Measurements from ENCODE around the gene PDE3A. TPM values are rescaled to one million over a fixed set of nuclear protein-coding genes. Genes with fewer than 3 reads are reported as not detected.
"Not testable (repeated sequence)": the region's sequence is repeated elsewhere in the genome, so short reads cannot be mapped to it uniquely, and the experiment has no call there.

Gene PDE3A
- total RNA-seq: 1 to 10 TPM; 4.4 to 5.3 (median 4.9) TPM

DNA sequence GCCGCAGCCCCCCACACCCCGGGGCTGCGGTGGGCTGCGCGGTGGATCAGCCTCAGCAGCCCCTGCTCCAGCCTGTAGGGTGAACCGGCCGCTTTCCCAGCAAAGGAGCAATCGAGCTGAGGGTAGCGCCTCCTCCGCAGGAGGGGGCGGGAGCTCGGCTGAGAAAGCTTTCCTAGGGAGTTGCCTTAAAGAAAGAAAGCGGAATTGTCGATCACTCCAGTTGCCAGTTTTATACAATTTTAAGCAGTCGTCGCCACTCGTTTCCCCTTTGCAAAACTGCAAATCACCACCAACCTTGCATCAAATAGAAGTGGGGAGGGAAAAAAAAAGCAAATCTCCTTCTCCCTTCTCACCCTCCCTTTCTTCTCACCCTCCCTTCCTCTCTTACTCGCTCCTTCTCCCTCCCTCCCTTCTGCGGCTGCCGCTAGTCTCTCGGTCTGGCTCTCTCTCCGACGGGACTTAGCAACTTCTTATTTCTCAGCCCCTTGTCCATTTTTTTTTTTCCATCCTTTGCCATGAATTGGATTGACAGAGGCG lies at the start of gene PDE3A:
PDE3A (plus strand) TSS at position 424 of the 537 bp plus-strand sequence. CDS start 748 bp downstream, outside the sequence.
- intact Hi-C loops (cut with DNase I; ENCODE audit: low total_unique reads): loop anchor here (1.0 to 5.0 kb wide), 3 partner anchors 47 to 235 kb away; no protein-coding TSS in a partner anchor
- peak; percentile 31 to 38 for DNase-seq
- Histone ChIP-seq H3K4me1 (peaks cover 0 to 3% of the 10 kb centered on the region in 2 donors), H3K4me3 (peak within 1 kb of the TSS; percentile 69 to 75 (median 72)), H3K27ac (peak within 1 kb of the TSS; percentile 66 to 84 (median 76)), H3K27me3 (no peaks in the 10 kb centered on the region), H3K9me3 (no peaks in the 10 kb centered on the region), H3K36me3 (no peaks in the 10 kb centered on the region)
- peak; percentile 63 to 66 for ATAC-seq
- in situ Hi-C loops (cut with MboI; ENCODE audit: low sequenced_read_pairs in 4 of 4): loop anchor here in 1 of 4 donors (25.0 kb wide), 2 partner anchors 456 to 631 kb away; no protein-coding TSS in a partner anchor
- TF ChIP-seq CTCF (IDR thresholded peaks at IDR 0.05 in 4 of 5, conservative IDR thresholded peaks at IDR 0.05 in 1 of 5) (peak in 2 of 5 experiments; percentile 7 to 21), POLR2A (IDR thresholded peaks at IDR 0.05) (peak in 1 of 2 donors; percentile 5)

DNA sequence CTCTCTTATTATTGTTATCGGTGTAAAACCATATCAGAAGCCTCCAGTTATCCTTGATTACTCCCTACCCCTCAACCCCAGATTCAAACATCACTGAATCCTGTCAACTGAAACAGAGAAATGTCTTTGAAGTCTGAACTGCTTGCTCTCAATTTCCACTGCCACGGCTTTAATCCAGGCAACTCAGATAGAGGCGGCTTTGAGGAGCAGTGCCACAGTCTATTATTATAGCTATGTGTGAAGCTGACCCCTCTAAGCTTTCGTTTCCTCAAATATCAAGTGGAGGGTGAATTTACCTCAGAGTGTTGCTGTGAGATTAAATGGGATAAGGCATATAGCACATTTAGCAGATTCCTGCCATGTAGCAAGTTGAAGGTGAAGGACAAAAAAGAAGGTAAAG lies 49.0 kb upstream of the PDE3A start:
- no peak for TF ChIP-seq CTCF (IDR thresholded peaks at IDR 0.05 in 4 of 5, conservative IDR thresholded peaks at IDR 0.05 in 1 of 5)
- no peak for TF ChIP-seq POLR2A (IDR thresholded peaks at IDR 0.05)
- ATAC-seq: peak in 1 of 2 donors; percentile 58
- Histone ChIP-seq H3K27me3 (no peaks in the 10 kb centered on the region), H3K36me3 (no peaks in the 10 kb centered on the region), H3K4me1 (peaks cover 3 to 13% of the 10 kb centered on the region in 2 donors), H3K9me3 (no peaks in the 10 kb centered on the region), H3K27ac (peak overlapping the region; percentile 24 to 77 (median 30)), H3K4me3 (peak overlapping the region in 3 of 4 donors; percentile 15 to 20 (median 16))
- in situ Hi-C loops (cut with MboI; ENCODE audit: low sequenced_read_pairs in 4 of 4): no loop called here
- intact Hi-C loops (cut with DNase I; ENCODE audit: low total_unique reads): no loop called here
- no peak for DNase-seq

DNA sequence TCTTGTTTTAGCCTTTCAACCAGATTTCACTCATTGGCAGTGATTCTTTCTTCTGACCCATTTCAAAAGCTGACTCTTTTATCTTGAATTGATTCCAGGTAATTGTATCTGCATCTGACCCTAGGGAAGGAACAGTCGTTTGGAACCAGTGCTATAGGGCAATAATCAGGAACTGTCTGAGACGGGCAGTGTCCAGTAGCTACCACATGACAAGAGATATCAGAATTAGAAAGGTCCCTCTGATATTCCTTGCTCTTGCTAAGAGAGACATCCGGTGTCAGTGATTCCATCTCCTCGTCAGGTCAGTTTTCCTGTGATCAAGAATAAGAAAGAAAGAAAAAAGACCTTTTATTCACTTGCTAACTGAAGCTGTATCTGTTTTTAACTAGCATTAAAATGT lies 47.8 kb upstream of the PDE3A start:
- ATAC-seq: peak; percentile 83 to 91

DNA sequence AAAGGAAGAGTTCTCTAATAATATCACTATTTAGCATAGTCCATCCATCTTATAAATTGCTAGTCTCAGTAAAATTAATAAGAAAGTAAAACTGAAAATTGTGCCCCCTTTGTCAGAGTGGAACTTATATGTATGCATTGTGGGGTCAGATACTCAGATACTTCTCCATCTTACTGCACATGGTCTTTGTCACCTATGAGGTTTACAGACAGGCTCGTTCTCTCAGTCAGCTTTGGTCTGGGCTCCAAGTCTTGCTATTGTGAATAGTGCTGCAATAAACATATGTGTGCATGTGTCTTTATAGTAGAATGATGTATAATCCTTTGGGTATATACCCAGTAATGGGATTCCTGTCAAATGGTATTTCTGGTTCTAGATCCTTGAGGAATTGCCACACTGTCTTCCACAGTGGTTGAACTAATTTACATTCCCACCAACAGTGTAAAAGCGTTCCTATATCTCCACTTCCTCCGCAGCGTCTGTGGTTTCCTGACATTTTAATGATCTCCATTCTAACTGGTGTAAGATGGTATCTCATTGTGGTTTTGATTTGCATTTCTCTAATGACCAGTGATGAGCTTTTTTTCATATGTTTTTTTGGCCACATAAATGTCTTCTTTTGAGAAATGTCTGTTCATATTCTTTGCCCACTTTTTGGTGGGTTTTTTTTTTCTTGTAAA lies 37.4 kb upstream of the PDE3A start:
- H3K27ac ChIP-seq; H3K36me3 ChIP-seq; H3K9me3 ChIP-seq; H3K4me3 ChIP-seq; in situ Hi-C loops (cut with MboI; ENCODE audit: low sequenced_read_pairs in 4 of 4); DNase-seq; H3K4me1 ChIP-seq; ATAC-seq; intact Hi-C loops (cut with DNase I; ENCODE audit: low total_unique reads); H3K27me3 ChIP-seq: not testable (repeated sequence)

More for the DNA sequence above, 47.8 kb upstream of the PDE3A start:
- no peak for DNase-seq
- H3K4me3 ChIP-seq: peak overlapping the region; percentile 32 to 43 (median 35)
- no peaks in the 10 kb centered on the region for H3K36me3 ChIP-seq
- no peak for TF ChIP-seq CTCF (IDR thresholded peaks at IDR 0.05 in 4 of 5, conservative IDR thresholded peaks at IDR 0.05 in 1 of 5)
- peaks cover 3 to 9% of the 10 kb centered on the region in 2 donors for H3K4me1 ChIP-seq
- in situ Hi-C loops (cut with MboI; ENCODE audit: low sequenced_read_pairs in 4 of 4): no loop called here
- intact Hi-C loops (cut with DNase I; ENCODE audit: low total_unique reads): loop anchor here (2.0 kb wide), 1 partner anchor 48 kb away; the partner anchor contains the start of gene PDE3A
- peak overlapping the region; percentile 68 to 78 (median 73) for H3K27ac ChIP-seq
- H3K9me3 ChIP-seq: no peaks in the 10 kb centered on the region
- no peaks in the 10 kb centered on the region for H3K27me3 ChIP-seq

- no peaks in the 10 kb centered on the region for H3K27me3 ChIP-seq
- no peak overlapping the region for H3K4me3 ChIP-seq
- intact Hi-C loops (cut with DNase I; ENCODE audit: low total_unique reads) (no loop called here), in situ Hi-C loops (cut with MboI; ENCODE audit: low sequenced_read_pairs in 4 of 4) (no loop called here)
- ATAC-seq: no peak
- no peak overlapping the region for H3K27ac ChIP-seq
- H3K9me3 ChIP-seq: no peaks in the 10 kb centered on the region
- DNase-seq: no peak
- TF ChIP-seq CTCF (IDR thresholded peaks at IDR 0.05 in 4 of 5, conservative IDR thresholded peaks at IDR 0.05 in 1 of 5) (no peak), POLR2A (IDR thresholded peaks at IDR 0.05) (no peak)
- H3K4me1 ChIP-seq: no peaks in the 10 kb centered on the region
- no peaks in the 10 kb centered on the region for H3K36me3 ChIP-seq
Measured at GRCh38 chr12:20339060-20339459, 29.3 kb upstream of the PDE3A start.

Data from gastrocnemius medialis (tissue), 4 donors.